ENCODE measurements around the gene P2RY1. TPM values are rescaled to one million over a fixed set of nuclear protein-coding genes. Genes with fewer than 3 reads are reported as not detected.

P2RY1 gene
- total RNA-seq, 2 donors from 2014 or later = 2.2 to 3.1 TPM

- Histone ChIP-seq H3K27me3 (no peaks in the 10 kb centered on the region), H3K4me1 (no peaks in the 10 kb centered on the region), H3K4me3 (no peak overlapping the region), H3K36me3 (no peaks in the 10 kb centered on the region), H3K9me3 (no peaks in the 10 kb centered on the region), H3K27ac (no peak overlapping the region)
- no peak for DNase-seq (ENCODE audit: low spot score)
- TF ChIP-seq CTCF (IDR thresholded peaks at IDR 0.05) = no peak
These were observed 22.8 kb upstream of the P2RY1 start for GRCh38 chr3:152811974-152812760.

- Histone ChIP-seq H3K27ac (no peak overlapping the region), H3K36me3 (no peaks in the 10 kb centered on the region), H3K27me3 (no peaks in the 10 kb centered on the region), H3K4me1 (no peaks in the 10 kb centered on the region), H3K4me3 (no peak overlapping the region), H3K9me3 (no peaks in the 10 kb centered on the region)
- no peak for DNase-seq (ENCODE audit: low spot score)
- no peak for TF ChIP-seq CTCF (IDR thresholded peaks at IDR 0.05)
These were observed 17.5 kb upstream of the P2RY1 start for GRCh38 chr3:152817400-152817799.

- no peaks in the 10 kb centered on the region for H3K27me3 ChIP-seq
- no peak overlapping the region for H3K27ac ChIP-seq
- H3K9me3 ChIP-seq = no peaks in the 10 kb centered on the region
- H3K4me1 ChIP-seq = no peaks in the 10 kb centered on the region
- no peak for TF ChIP-seq CTCF (IDR thresholded peaks at IDR 0.05)
- no peaks in the 10 kb centered on the region for H3K36me3 ChIP-seq
- no peak for DNase-seq (ENCODE audit: low spot score)
- no peak overlapping the region for H3K4me3 ChIP-seq
These were observed 16.9 kb upstream of the P2RY1 start for GRCh38 chr3:152818027-152818426.

GRCh38 chr3:152823173-152823572, 11.8 kb upstream of the P2RY1 start:
- no peak for TF ChIP-seq CTCF (IDR thresholded peaks at IDR 0.05)
- Histone ChIP-seq H3K27ac (no peak overlapping the region), H3K27me3 (no peaks in the 10 kb centered on the region), H3K9me3 (no peaks in the 10 kb centered on the region), H3K36me3 (no peaks in the 10 kb centered on the region), H3K4me1 (no peaks in the 10 kb centered on the region), H3K4me3 (no peak overlapping the region)
- no peak for DNase-seq (ENCODE audit: low spot score)

GRCh38 chr3:152823781-152824180, 11.2 kb upstream of the P2RY1 start:
- no peak for DNase-seq (ENCODE audit: low spot score)
- TF ChIP-seq CTCF (IDR thresholded peaks at IDR 0.05) = no peak
- no peak overlapping the region for H3K27ac ChIP-seq
- H3K27me3 ChIP-seq = no peaks in the 10 kb centered on the region
- no peak overlapping the region for H3K4me3 ChIP-seq
- H3K9me3 ChIP-seq = no peaks in the 10 kb centered on the region
- no peaks in the 10 kb centered on the region for H3K4me1 ChIP-seq
- H3K36me3 ChIP-seq = no peaks in the 10 kb centered on the region

GRCh38 chr3:152825566-152825965, 9.4 kb upstream of the P2RY1 start:
- no peak for DNase-seq (ENCODE audit: low spot score)
- Histone ChIP-seq H3K9me3 (no peaks in the 10 kb centered on the region), H3K4me1 (no peaks in the 10 kb centered on the region), H3K27ac (no peak overlapping the region), H3K4me3 (no peak overlapping the region), H3K36me3 (no peaks in the 10 kb centered on the region), H3K27me3 (no peaks in the 10 kb centered on the region)
- no peak for TF ChIP-seq CTCF (IDR thresholded peaks at IDR 0.05)

All from right atrium auricular region (tissue), 2 donors.